K562 (cell line): Measurements from ENCODE around the gene YPEL2. TPM values are rescaled to one million over a fixed set of nuclear protein-coding genes. Genes with fewer than 3 reads are reported as not detected.
A peak's percentile ranks its signal among the peaks of the same experiment; 100 is the strongest.
"Not testable (repeated sequence)": the region's sequence is repeated elsewhere in the genome, so short reads cannot be mapped to it uniquely, and the experiment has no call there.

ENCODE experiments used
- BHLHE40 ChIP-seq: IDR thresholded peaks from 2 replicates; pipeline ENCODE4 v1.6.1; 2011; ENCODE audit warnings: low read length, improper control_type of control experiment
- HIVEP1 ChIP-seq: fragments of 250-450 bp; sonication (Bioruptor Pico); IDR thresholded peaks from 2 replicates; pipeline ENCODE4 v1.4.0; 2020; ENCODE audit warnings: mild to moderate bottlenecking
- HSF4 ChIP-seq: fragments of 250-450 bp; sonication (Bioruptor Pico); IDR thresholded peaks from 2 replicates; pipeline ENCODE4 v2.1.2; 2022; ENCODE audit warnings: mild to moderate bottlenecking, moderate library complexity, borderline replicate concordance
- L3MBTL2 ChIP-seq: fragments of 450-650 bp; IDR thresholded peaks from 2 replicates; pipeline ENCODE4 v1.6.1; 2016; ENCODE audit warnings: mild to moderate bottlenecking, moderate library complexity
- MYC ChIP-seq, 2 experiments: fragments of 250-450 bp in 1 of 2; sonication (Bioruptor Pico) in 1 of 2; IDR thresholded peaks; 2 replicates each; pipeline versions ENCODE4 v1.5.1 to v1.6.1; 2012 to 2021; ENCODE audit warnings: low read depth in 2 of 2, borderline replicate concordance in 1 of 2, improper control_type of control experiment in 1 of 2, low read length in 1 of 2, mild to moderate bottlenecking in 1 of 2, moderate library complexity in 1 of 2
- TAL1 ChIP-seq: fragments of 450-650 bp; IDR thresholded peaks from 2 replicates; pipeline ENCODE4 v1.6.1; 2016; ENCODE audit warnings: mild to moderate bottlenecking
- ZNF175 ChIP-seq: fragments of 200-800 bp; sonication (Bioruptor generic); IDR thresholded peaks from 2 replicates; pipeline ENCODE4 v1.6.1; 2016; ENCODE audit warnings: low read depth, mild to moderate bottlenecking, missing genetic modification characterization, missing compliant biosample characterization
- ZNF740 ChIP-seq, 3 experiments: fragments of 200-800 bp in 1 of 3; sonication (Bioruptor generic) in 1 of 3; sonication (generic) in 1 of 3; formaldehyde crosslinking in 1 of 3; IDR thresholded peaks; 2 replicates each; pipeline versions ENCODE4 v1.6.1 to v1.8.0; 2016 to 2022; ENCODE audit warnings: mild to moderate bottlenecking in 2 of 3, missing compliant biosample characterization in 2 of 3, missing genetic modification characterization in 2 of 3, missing genetic modification reagents in 1 of 3
- polyA plus RNA-seq, 8 experiments: library from polyadenylated mRNA; depleted of rRNA in 4 of 8; stranded (reverse) in 5 of 8; unstranded in 3 of 8; fragments of >200 nt; fragmentation: Nextera tagmentation in 2 of 8; fragmentation: Illumina TruSeq in 1 of 8; extraction: Ambion mirVana in 2 of 8; extraction: Trizol in 1 of 8; gene quantifications; 2 replicates each; pipeline versions ENCODE4 v1.2.1 to v1.2.3, GENCODE V29; 2011 to 2014; ENCODE audit warnings: inconsistent platforms in 1 of 8, missing spikeins in 1 of 8
- total RNA-seq, 7 experiments: library from RNA; depleted of rRNA in 6 of 7; stranded (reverse); fragments of >200 nt in 6 of 7; fragmentation: Illumina TruSeq in 2 of 7; extraction: Trizol in 2 of 7; gene quantifications; 2 replicates each; pipeline versions ENCODE4 v1.2.1 to v1.2.3, GENCODE V29; 2011 to 2021; ENCODE audit warnings: low replicate concordance in 1 of 7
- TF ChIP-seq, protein P1 (sequence below): fragments of 450-650 bp; IDR thresholded peaks from 2 replicates; pipeline ENCODE4 v1.6.1; 2014; ENCODE audit warnings: low read depth, mild to moderate bottlenecking, moderate library complexity, borderline replicate concordance
- TF ChIP-seq, protein P2 (sequence below): fragments of 450-650 bp; IDR thresholded peaks from 2 replicates; pipeline ENCODE4 v1.6.1; 2017; ENCODE audit warnings: antibody characterized with exemption, mild to moderate bottlenecking

The YPEL2 gene
- total and polyA plus RNA-seq, 9 of the 15 experiments (the other 6 are each of a cell fraction or from before 2014, with no cell fraction given): 0.11 to 2.4 (median 0.47) TPM

DNA sequence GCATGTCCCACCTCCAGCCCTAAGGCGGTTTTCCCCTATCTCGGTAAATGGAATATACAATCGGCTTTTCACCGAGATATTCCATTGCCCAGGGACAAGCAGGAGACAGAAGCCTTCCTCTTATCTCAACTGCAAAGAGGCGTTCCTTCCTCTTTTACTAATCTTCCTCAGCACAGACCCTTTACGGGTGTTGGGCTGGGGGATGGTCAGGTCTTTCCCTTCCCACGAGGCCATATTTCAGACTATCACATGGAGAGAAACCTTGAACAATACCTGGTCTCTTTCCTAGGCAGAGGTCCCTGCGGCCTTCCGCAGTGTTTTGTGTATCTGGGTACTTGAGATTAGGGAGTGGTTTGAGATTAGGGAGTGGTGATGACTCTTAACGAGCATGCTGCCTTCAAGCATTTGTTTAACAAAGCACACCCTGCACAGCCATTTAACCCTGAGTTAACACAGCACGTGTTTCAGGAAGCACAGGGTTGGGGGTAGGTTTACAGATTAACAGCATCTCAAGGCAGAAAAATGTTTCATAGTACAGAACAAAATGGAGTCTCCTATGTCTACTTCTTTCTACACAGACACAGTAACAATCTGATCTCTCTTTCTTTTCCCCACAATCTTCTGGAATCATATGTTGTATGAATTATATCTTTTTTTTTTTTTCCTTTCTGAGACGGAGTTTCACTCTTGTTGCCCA lies 41.0 kb upstream of the YPEL2 start (continued):
- TF ChIP-seq, protein P1, sequence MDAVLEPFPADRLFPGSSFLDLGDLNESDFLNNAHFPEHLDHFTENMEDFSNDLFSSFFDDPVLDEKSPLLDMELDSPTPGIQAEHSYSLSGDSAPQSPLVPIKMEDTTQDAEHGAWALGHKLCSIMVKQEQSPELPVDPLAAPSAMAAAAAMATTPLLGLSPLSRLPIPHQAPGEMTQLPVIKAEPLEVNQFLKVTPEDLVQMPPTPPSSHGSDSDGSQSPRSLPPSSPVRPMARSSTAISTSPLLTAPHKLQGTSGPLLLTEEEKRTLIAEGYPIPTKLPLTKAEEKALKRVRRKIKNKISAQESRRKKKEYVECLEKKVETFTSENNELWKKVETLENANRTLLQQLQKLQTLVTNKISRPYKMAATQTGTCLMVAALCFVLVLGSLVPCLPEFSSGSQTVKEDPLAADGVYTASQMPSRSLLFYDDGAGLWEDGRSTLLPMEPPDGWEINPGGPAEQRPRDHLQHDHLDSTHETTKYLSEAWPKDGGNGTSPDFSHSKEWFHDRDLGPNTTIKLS: peak; percentile 42; the same call in 1 of the 2 replicates
- peak; percentile 90; the same call in 1 of the 2 replicates for TF ChIP-seq ZNF175 (CRISPR knock-in tag)
- TF ChIP-seq, protein P2, sequence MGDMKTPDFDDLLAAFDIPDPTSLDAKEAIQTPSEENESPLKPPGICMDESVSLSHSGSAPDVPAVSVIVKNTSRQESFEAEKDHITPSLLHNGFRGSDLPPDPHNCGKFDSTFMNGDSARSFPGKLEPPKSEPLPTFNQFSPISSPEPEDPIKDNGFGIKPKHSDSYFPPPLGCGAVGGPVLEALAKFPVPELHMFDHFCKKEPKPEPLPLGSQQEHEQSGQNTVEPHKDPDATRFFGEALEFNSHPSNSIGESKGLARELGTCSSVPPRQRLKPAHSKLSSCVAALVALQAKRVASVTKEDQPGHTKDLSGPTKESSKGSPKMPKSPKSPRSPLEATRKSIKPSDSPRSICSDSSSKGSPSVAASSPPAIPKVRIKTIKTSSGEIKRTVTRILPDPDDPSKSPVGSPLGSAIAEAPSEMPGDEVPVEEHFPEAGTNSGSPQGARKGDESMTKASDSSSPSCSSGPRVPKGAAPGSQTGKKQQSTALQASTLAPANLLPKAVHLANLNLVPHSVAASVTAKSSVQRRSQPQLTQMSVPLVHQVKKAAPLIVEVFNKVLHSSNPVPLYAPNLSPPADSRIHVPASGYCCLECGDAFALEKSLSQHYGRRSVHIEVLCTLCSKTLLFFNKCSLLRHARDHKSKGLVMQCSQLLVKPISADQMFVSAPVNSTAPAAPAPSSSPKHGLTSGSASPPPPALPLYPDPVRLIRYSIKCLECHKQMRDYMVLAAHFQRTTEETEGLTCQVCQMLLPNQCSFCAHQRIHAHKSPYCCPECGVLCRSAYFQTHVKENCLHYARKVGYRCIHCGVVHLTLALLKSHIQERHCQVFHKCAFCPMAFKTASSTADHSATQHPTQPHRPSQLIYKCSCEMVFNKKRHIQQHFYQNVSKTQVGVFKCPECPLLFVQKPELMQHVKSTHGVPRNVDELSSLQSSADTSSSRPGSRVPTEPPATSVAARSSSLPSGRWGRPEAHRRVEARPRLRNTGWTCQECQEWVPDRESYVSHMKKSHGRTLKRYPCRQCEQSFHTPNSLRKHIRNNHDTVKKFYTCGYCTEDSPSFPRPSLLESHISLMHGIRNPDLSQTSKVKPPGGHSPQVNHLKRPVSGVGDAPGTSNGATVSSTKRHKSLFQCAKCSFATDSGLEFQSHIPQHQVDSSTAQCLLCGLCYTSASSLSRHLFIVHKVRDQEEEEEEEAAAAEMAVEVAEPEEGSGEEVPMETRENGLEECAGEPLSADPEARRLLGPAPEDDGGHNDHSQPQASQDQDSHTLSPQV: peak; percentile 99
- TF ChIP-seq TAL1: peak; percentile 98
- TF ChIP-seq HSF4 (CRISPR knock-in tag): peak; percentile 93
- peak; percentile 49; the same call in 1 of the 2 replicates for TF ChIP-seq HIVEP1 (CRISPR knock-in tag)
- not testable (repeated sequence) for TF ChIP-seq ZNF740 (CRISPR knock-in tag; IDR thresholded peaks at IDR 0.05)
- TF ChIP-seq ZNF740 (tag; IDR thresholded peaks at IDR 0.05): peak in 1 of 2 experiments; percentile 91; a peak in 1 of 4 replicates
- peak; percentile 96 for TF ChIP-seq L3MBTL2
- TF ChIP-seq BHLHE40: peak; percentile 94
- peak; percentile 92 for TF ChIP-seq MYC (IDR thresholded peaks at IDR 0.05; ENCODE audit: low read depth, low read length)
- peak; percentile 51; the same call in 1 of the 2 replicates for TF ChIP-seq MYC (CRISPR knock-in tag; IDR thresholded peaks at IDR 0.05; ENCODE audit: borderline replicate concordance, low read depth)
